Neuron (in vitro differentiated cells): ENCODE data around the gene KCNT2.

Experiments used
- H2AFZ ChIP-seq: one replicate; pipeline ENCODE4 v1.6.1; 2013; ENCODE audit warnings: low read depth, mild to moderate bottlenecking, inconsistent platforms, low read length, moderate library complexity
- H3K27me3 ChIP-seq: one replicate; pipeline ENCODE4 v1.6.1; 2013; ENCODE audit warnings: low read length; ENCODE audit not compliant: insufficient read depth
- H3K36me3 ChIP-seq: one replicate; pipeline ENCODE4 v1.6.1; 2013; ENCODE audit warnings: low read length; ENCODE audit not compliant: insufficient read depth
- H3K4me1 ChIP-seq: one replicate; pipeline ENCODE4 v1.6.1; 2013; ENCODE audit warnings: low read length; ENCODE audit not compliant: insufficient read depth
- H3K4me3 ChIP-seq: 2 replicates; pipeline ENCODE4 v1.5.1; 2013; ENCODE audit warnings: mild to moderate bottlenecking, low read length, moderate library complexity
- H3K9me3 ChIP-seq: one replicate; pipeline ENCODE4 v1.6.1; 2013; ENCODE audit warnings: low read length

KCNT2 gene

GRCh38 chr1:196450143-196451095 is 157.8 kb downstream of the KCNT2 start:
- no peaks in the 10 kb centered on the region for H3K27me3 ChIP-seq
- H3K36me3 ChIP-seq, result no peaks in the 10 kb centered on the region
- H3K4me1 ChIP-seq, result no peaks in the 10 kb centered on the region
- no peak overlapping the region for H3K4me3 ChIP-seq
- H3K9me3 ChIP-seq, result no peaks in the 10 kb centered on the region
- no peak overlapping the region for H2AFZ ChIP-seq

- no peak overlapping the region for H2AFZ ChIP-seq
- no peaks in the 10 kb centered on the region for H3K27me3 ChIP-seq
- no peaks in the 10 kb centered on the region for H3K4me1 ChIP-seq
- no peak overlapping the region for H3K4me3 ChIP-seq
- H3K9me3 ChIP-seq, result no peaks in the 10 kb centered on the region
- no peaks in the 10 kb centered on the region for H3K36me3 ChIP-seq
Observed at GRCh38 chr1:196449460-196449859, 158.8 kb downstream of the KCNT2 start.

- no peaks in the 10 kb centered on the region for H3K36me3 ChIP-seq
Observed at GRCh38 chr1:196445775-196446174, 162.5 kb downstream of the KCNT2 start.

GRCh38 chr1:196444634-196445033 is 163.6 kb downstream of the KCNT2 start:
- Histone ChIP-seq H3K9me3 (no peaks in the 10 kb centered on the region), H3K27me3 (no peaks in the 10 kb centered on the region), H3K36me3 (no peaks in the 10 kb centered on the region), H3K4me3 (no peak overlapping the region), H3K4me1 (no peaks in the 10 kb centered on the region), H2AFZ (no peak overlapping the region)

More at GRCh38 chr1:196445775-196446174, 162.5 kb downstream of the KCNT2 start:
- H3K27me3 ChIP-seq, result no peaks in the 10 kb centered on the region
- H3K4me1 ChIP-seq, result no peaks in the 10 kb centered on the region
- H2AFZ ChIP-seq, result no peak overlapping the region
- no peaks in the 10 kb centered on the region for H3K9me3 ChIP-seq
- H3K4me3 ChIP-seq, result no peak overlapping the region

- Histone ChIP-seq H3K27me3 (no peaks in the 10 kb centered on the region), H3K4me3 (no peak overlapping the region), H3K36me3 (no peaks in the 10 kb centered on the region), H3K9me3 (no peaks in the 10 kb centered on the region), H2AFZ (no peak overlapping the region), H3K4me1 (no peaks in the 10 kb centered on the region)
Observed at GRCh38 chr1:196442366-196442765, 165.9 kb downstream of the KCNT2 start.

- H3K4me1 ChIP-seq, result no peaks in the 10 kb centered on the region
Observed at GRCh38 chr1:196440711-196441110, 167.5 kb downstream of the KCNT2 start.

GRCh38 chr1:196438329-196438728 is 169.9 kb downstream of the KCNT2 start:
- H3K27me3 ChIP-seq, result no peaks in the 10 kb centered on the region
- no peaks in the 10 kb centered on the region for H3K4me1 ChIP-seq
- H3K4me3 ChIP-seq, result no peak overlapping the region
- H3K36me3 ChIP-seq, result no peaks in the 10 kb centered on the region
- H3K9me3 ChIP-seq, result no peaks in the 10 kb centered on the region
- H2AFZ ChIP-seq, result no peak overlapping the region

More at GRCh38 chr1:196440711-196441110, 167.5 kb downstream of the KCNT2 start:
- Histone ChIP-seq H3K27me3 (no peaks in the 10 kb centered on the region), H3K4me3 (no peak overlapping the region), H3K36me3 (no peaks in the 10 kb centered on the region), H3K9me3 (no peaks in the 10 kb centered on the region), H2AFZ (no peak overlapping the region)

- Histone ChIP-seq H3K4me1 (no peaks in the 10 kb centered on the region), H3K4me3 (no peak overlapping the region), H3K9me3 (no peaks in the 10 kb centered on the region), H3K36me3 (no peaks in the 10 kb centered on the region), H3K27me3 (no peaks in the 10 kb centered on the region), H2AFZ (no peak overlapping the region)
Observed at GRCh38 chr1:196437671-196438070, 170.6 kb downstream of the KCNT2 start.

- Histone ChIP-seq H3K4me3 (no peak overlapping the region), H3K9me3 (no peaks in the 10 kb centered on the region), H3K27me3 (no peaks in the 10 kb centered on the region), H2AFZ (no peak overlapping the region), H3K4me1 (peaks cover 3% of the 10 kb centered on the region), H3K36me3 (no peaks in the 10 kb centered on the region)
Observed at GRCh38 chr1:196433000-196433399, 175.2 kb downstream of the KCNT2 start.

- Histone ChIP-seq H3K36me3 (peaks cover 9% of the 10 kb centered on the region), H3K4me3 (no peak overlapping the region), H3K4me1 (peaks cover 3% of the 10 kb centered on the region), H3K27me3 (no peaks in the 10 kb centered on the region), H3K9me3 (no peaks in the 10 kb centered on the region), H2AFZ (no peak overlapping the region)
Observed at GRCh38 chr1:196427976-196428734, 180.1 kb downstream of the KCNT2 start.

GRCh38 chr1:196425513-196425912 is 182.7 kb downstream of the KCNT2 start:
- Histone ChIP-seq H3K27me3 (no peaks in the 10 kb centered on the region), H3K9me3 (no peaks in the 10 kb centered on the region), H3K4me1 (peaks cover 3% of the 10 kb centered on the region), H3K4me3 (no peak overlapping the region), H2AFZ (no peak overlapping the region), H3K36me3 (peaks cover 9% of the 10 kb centered on the region)

GRCh38 chr1:196423612-196424011 is 184.6 kb downstream of the KCNT2 start:
- Histone ChIP-seq H3K27me3 (no peaks in the 10 kb centered on the region), H3K9me3 (no peaks in the 10 kb centered on the region), H3K4me3 (no peak overlapping the region), H3K36me3 (peaks cover 9% of the 10 kb centered on the region), H3K4me1 (no peaks in the 10 kb centered on the region), H2AFZ (no peak overlapping the region)

GRCh38 chr1:196418772-196419171 is 189.5 kb downstream of the KCNT2 start:
- Histone ChIP-seq H3K36me3 (no peaks in the 10 kb centered on the region), H3K4me1 (no peaks in the 10 kb centered on the region), H3K9me3 (no peaks in the 10 kb centered on the region), H3K4me3 (no peak overlapping the region), H2AFZ (no peak overlapping the region), H3K27me3 (no peaks in the 10 kb centered on the region)
